IMR-90 (cell line): Measurements from ENCODE around the gene PPM1A. TPM values are rescaled to one million over a fixed set of nuclear protein-coding genes. Genes with fewer than 3 reads are reported as not detected.

Experiments used
- ATAC-seq: fragments of 200-7000 bp; cut with Tn5 transposase; 2 replicates; pipeline ENCODE4 v1.9.1; 2020; ENCODE audit warnings: low read depth, mild to moderate bottlenecking, moderate library complexity
- BruUV-seq: library from RNA; stranded (reverse); fragments of 400-500 nt; replicated peaks from 2 replicates; lab custom pipeline; 2021; lab: Mats Ljungman, UMichigan
- CTCF ChIA-PET: fragments of 300-600 bp; formaldehyde crosslinking; extraction: SDS; loops from one replicate; lab custom pipeline; 2021; ENCODE audit warnings: antibody characterized with exemption; lab: Yijun Ruan, JAX
- POLR2A ChIA-PET: fragments of 300-600 bp; sonication (Branson Sonifier 250); formaldehyde crosslinking; loops from one replicate; lab custom pipeline; 2022; ENCODE audit warnings: antibody characterized with exemption; ENCODE audit not compliant: unreplicated experiment; lab: Charles Lee
- DNase-seq: peaks from one replicate; pipeline ENCODE4 v3.0.0; 2013
- H2AFZ ChIP-seq: replicated peaks from 2 replicates; pipeline ENCODE3; 2013; ENCODE audit warnings: low read length, mild to moderate bottlenecking; ENCODE audit not compliant: poor library complexity
- H2AK5ac ChIP-seq: 2 replicates; pipeline ENCODE4 v1.6.1; 2013; ENCODE audit warnings: low read depth, low read length, inconsistent platforms
- H2AK9ac ChIP-seq: replicated peaks from 2 replicates; pipeline ENCODE3; 2013; ENCODE audit warnings: mild to moderate bottlenecking, low read depth, low read length, moderate library complexity; ENCODE audit not compliant: poor library complexity
- H2BK120ac ChIP-seq: 2 replicates; pipeline ENCODE4 v1.6.1; 2013; ENCODE audit warnings: low read depth, low read length, inconsistent platforms
- H2BK15ac ChIP-seq: 3 replicates; pipeline ENCODE4 v1.6.1; 2013; ENCODE audit warnings: low read depth, low read length, inconsistent platforms
- H2BK20ac ChIP-seq: 2 replicates; pipeline ENCODE4 v1.6.1; 2013; ENCODE audit warnings: low read depth, mild to moderate bottlenecking, inconsistent platforms, low read length, moderate library complexity
- H2BK5ac ChIP-seq: 2 replicates; pipeline ENCODE4 v1.6.1; 2013; ENCODE audit warnings: mild to moderate bottlenecking, low read depth, low read length, inconsistent platforms; ENCODE audit not compliant: poor library complexity, severe bottlenecking
- H3K14ac ChIP-seq: replicated peaks from 2 replicates; pipeline ENCODE4 v1.6.1; 2013; ENCODE audit warnings: low read depth, low read length, inconsistent platforms
- H3K18ac ChIP-seq: 2 replicates; pipeline ENCODE4 v1.6.1; 2013; ENCODE audit warnings: low read depth, low read length, control low read depth
- H3K23ac ChIP-seq: 2 replicates; pipeline ENCODE4 v1.6.1; 2013; ENCODE audit warnings: low read depth, low read length, inconsistent platforms
- H3K27ac ChIP-seq: 2 replicates; pipeline ENCODE4 v1.5.1; 2013; ENCODE audit warnings: mild to moderate bottlenecking, control low read depth, low read length; ENCODE audit not compliant: insufficient read depth
- H3K27me3 ChIP-seq: 2 replicates; pipeline ENCODE4 v1.6.1; 2013; ENCODE audit warnings: low read length; ENCODE audit not compliant: control insufficient read depth, insufficient read depth
- H3K36me3 ChIP-seq: 2 replicates; pipeline ENCODE4 v1.6.1; 2013; ENCODE audit warnings: low read length, mixed read lengths; ENCODE audit not compliant: control insufficient read depth, insufficient read depth
- H3K4ac ChIP-seq: 2 replicates; pipeline ENCODE4 v1.6.1; 2013; ENCODE audit warnings: low read depth, low read length, inconsistent platforms
- H3K4me1 ChIP-seq: 2 replicates; pipeline ENCODE4 v1.6.1; 2013; ENCODE audit warnings: low read length, mixed read lengths; ENCODE audit not compliant: control insufficient read depth, insufficient read depth
- H3K4me2 ChIP-seq: 2 replicates; pipeline ENCODE4 v1.6.1; 2013; ENCODE audit warnings: low read depth, mild to moderate bottlenecking, control low read depth, low read length, moderate library complexity
- H3K4me3 ChIP-seq: 2 replicates; pipeline ENCODE4 v1.5.1; 2013; ENCODE audit warnings: low read depth, mild to moderate bottlenecking, control low read depth, low read length, moderate library complexity; ENCODE audit not compliant: insufficient read depth
- H3K56ac ChIP-seq: 2 replicates; pipeline ENCODE4 v1.6.1; 2013; ENCODE audit warnings: low read length, inconsistent platforms; ENCODE audit not compliant: insufficient read depth; ENCODE audit errors: extremely low read depth
- H3K79me1 ChIP-seq, 2 experiments: 2 replicates each; pipeline ENCODE4 v1.6.1; 2013; ENCODE audit warnings: low read length in 2 of 2, inconsistent platforms in 1 of 2, low read depth in 1 of 2
- H3K9ac ChIP-seq: 2 replicates; pipeline ENCODE4 v1.6.1; 2013; ENCODE audit warnings: low read depth, low read length, control low read depth
- H3K9me1 ChIP-seq: 2 replicates; pipeline ENCODE4 v1.6.1; 2013; ENCODE audit warnings: low read length, inconsistent platforms; ENCODE audit not compliant: insufficient read depth
- H3K9me3 ChIP-seq: 2 replicates; pipeline ENCODE4 v1.6.1; 2013; ENCODE audit warnings: low read length; ENCODE audit not compliant: control insufficient read depth, insufficient read depth
- H4K20me1 ChIP-seq: 2 replicates; pipeline ENCODE4 v1.6.1; 2013; ENCODE audit warnings: low read length, inconsistent platforms; ENCODE audit not compliant: insufficient read depth
- H4K5ac ChIP-seq: 2 replicates; pipeline ENCODE4 v1.6.1; 2013; ENCODE audit warnings: mild to moderate bottlenecking, low read depth, low read length, control low read depth
- H4K8ac ChIP-seq, 2 experiments: 2 replicates each; pipeline ENCODE4 v1.6.1; 2013; ENCODE audit warnings: low read depth in 2 of 2, low read length in 2 of 2, control low read depth in 1 of 2, inconsistent platforms in 1 of 2
- H4K91ac ChIP-seq: 2 replicates; pipeline ENCODE4 v1.6.1; 2013; ENCODE audit warnings: low read depth, low read length, inconsistent platforms; ENCODE audit not compliant: insufficient read depth
- BHLHE40 ChIP-seq: fragments of 150-350 bp; IDR thresholded peaks from 2 replicates; pipeline ENCODE4 v1.6.1; 2016; ENCODE audit warnings: mild to moderate bottlenecking, low read depth, low read length
- CEBPB ChIP-seq: IDR thresholded peaks from 2 replicates; pipeline ENCODE4 v1.6.1; 2012; ENCODE audit warnings: low read depth, low read length, improper control_type of control experiment
- CHD1 ChIP-seq: IDR thresholded peaks from 2 replicates; pipeline ENCODE4 v1.6.1; 2012; ENCODE audit warnings: low read depth, low read length, improper control_type of control experiment
- CTCF ChIP-seq: conservative IDR thresholded peaks from 2 replicates; pipeline ENCODE4 v1.5.1; 2012; ENCODE audit warnings: mild to moderate bottlenecking, low read depth, low read length, improper control_type of control experiment
- ELK1 ChIP-seq: fragments of 150-350 bp; IDR thresholded peaks from 2 replicates; pipeline ENCODE4 v1.6.1; 2016; ENCODE audit warnings: low read depth, mild to moderate bottlenecking, low read length, moderate library complexity, borderline replicate concordance
- FOS ChIP-seq: fragments of 150-350 bp; IDR thresholded peaks from 2 replicates; pipeline ENCODE4 v1.6.1; 2016; ENCODE audit warnings: low read depth, low read length
- MAFK ChIP-seq: IDR thresholded peaks from 2 replicates; pipeline ENCODE4 v1.6.1; 2012; ENCODE audit warnings: low read depth, low read length, improper control_type of control experiment
- MAZ ChIP-seq: IDR thresholded peaks from 2 replicates; pipeline ENCODE4 v1.6.1; 2012; ENCODE audit warnings: low read depth, mild to moderate bottlenecking, low read length, improper control_type of control experiment, moderate library complexity, borderline replicate concordance
- MXI1 ChIP-seq: IDR thresholded peaks from 2 replicates; pipeline ENCODE4 v1.6.1; 2012; ENCODE audit warnings: low read depth, mild to moderate bottlenecking, low read length, moderate library complexity, borderline replicate concordance
- NFE2L2 ChIP-seq: fragments of 150-350 bp; IDR thresholded peaks from 2 replicates; pipeline ENCODE4 v1.6.1; 2016; ENCODE audit warnings: low read depth, mild to moderate bottlenecking, low read length
- POLR2A ChIP-seq: IDR thresholded peaks from 2 replicates; pipeline ENCODE4 v1.6.1; 2012; ENCODE audit warnings: mild to moderate bottlenecking, low read depth, low read length
- RAD21 ChIP-seq: IDR thresholded peaks from 2 replicates; pipeline ENCODE4 v1.6.1; 2012; ENCODE audit warnings: low read length, improper control_type of control experiment
- RCOR1 ChIP-seq: IDR thresholded peaks from 2 replicates; pipeline ENCODE4 v1.6.1; 2012; ENCODE audit warnings: mild to moderate bottlenecking, low read length, improper control_type of control experiment; ENCODE audit not compliant: insufficient replicate concordance
- RFX5 ChIP-seq: IDR thresholded peaks from 2 replicates; pipeline ENCODE4 v1.8.0; 2012; ENCODE audit warnings: low read depth, mild to moderate bottlenecking, low read length, moderate library complexity
- SMC3 ChIP-seq: fragments of 150-350 bp; IDR thresholded peaks from 2 replicates; pipeline ENCODE4 v1.6.1; 2016; ENCODE audit warnings: low read depth, mild to moderate bottlenecking, antibody characterized with exemption, low read length, moderate library complexity
- USF2 ChIP-seq: fragments of 150-350 bp; IDR thresholded peaks from 2 replicates; pipeline ENCODE4 v1.6.1; 2017; ENCODE audit warnings: mild to moderate bottlenecking, antibody characterized with exemption, low read length, low read depth
- WGBS, 2 experiments: methylation state at CpG; one replicate each; pipeline versions ENCODE4 v1.1.5 to v1.1.7; 2013; ENCODE audit warnings: missing lambda C conversion rate in 2 of 2; ENCODE audit not compliant: insufficient read length in 1 of 2; ENCODE audit errors: extremely low coverage in 2 of 2; 5-methylcytosine and 5-hydroxymethylcytosine counted together
- dilution Hi-C: fragments of 300-500 bp; cut with HindIII; formaldehyde crosslinking; loops from one replicate; pipeline ENCODE4 v1.14.3; 2018; ENCODE audit warnings: low sequenced_read_pairs; ENCODE audit not compliant: unreplicated experiment
- in situ Hi-C: fragments of 300-500 bp; cut with MboI; formaldehyde crosslinking; loops from 3 replicates; pipeline ENCODE4 v1.14.3; 2019; ENCODE audit warnings: low sequenced_read_pairs, inconsistent platforms, mixed read lengths
- intact Hi-C: fragments of 100-400 bp; cut with micrococcal nuclease; formaldehyde crosslinking; loops from 2 replicates; pipeline ENCODE4 v1.10.0; 2022
- polyA plus RNA-seq, 3 experiments: library from polyadenylated mRNA; depleted of rRNA; stranded (reverse); fragments of >200 nt; gene quantifications; 2 replicates each; pipeline ENCODE4 v1.2.3, GENCODE V29; 2012; ENCODE audit warnings: low replicate concordance in 1 of 3
- total RNA-seq: library from RNA; depleted of rRNA; stranded (reverse); fragments of >200 nt; gene quantifications from 2 replicates; pipeline ENCODE4 v1.2.3, GENCODE V29; 2012

PPM1A gene
- total and polyA plus RNA-seq, 2 of the 4 experiments (the other 2 are of a cell fraction): 14.3 to 15.1 TPM

GRCh38 chr14:60276347-60276746 lies 27.3 kb downstream of the PPM1A start:
- no TSS peak for BruUV-seq

More at GRCh38 chr14:60276347-60276746, 27.3 kb downstream of the PPM1A start:
- no peak overlapping the region for H2BK15ac ChIP-seq
- H3K79me1 ChIP-seq: peaks cover 28 to 53% of the 10 kb centered on the region in 2 experiments
- no peak overlapping the region for H4K91ac ChIP-seq
- H2BK120ac ChIP-seq: no peak overlapping the region
- no peak for ATAC-seq
- no peaks in the 10 kb centered on the region for H3K27me3 ChIP-seq
- no peak overlapping the region for H2AK9ac ChIP-seq
- no CpG with 5 or more reads among the region's 2 CpGs for WGBS, 2 experiments
- no peak overlapping the region for H3K4ac ChIP-seq
- no peak for DNase-seq
- H4K8ac ChIP-seq: no peak overlapping the region
- CTCF ChIA-PET: interaction anchor here (0.9 kb wide), 1 partner anchor 23 kb away, joined by 3 read pairs; no protein-coding TSS in a partner anchor
- H4K20me1 ChIP-seq: peaks cover 22% of the 10 kb centered on the region
- no peak overlapping the region for H3K4me2 ChIP-seq
- POLR2A ChIA-PET: no interaction called here
- dilution Hi-C loops: no loop called here
- no peak overlapping the region for H4K5ac ChIP-seq
- 0 out of 2 replicates have a peak, but pooled peaks cover 2% of the 10 kb centered on the region for H3K36me3 ChIP-seq
- no peak overlapping the region for H2AFZ ChIP-seq
- H3K14ac ChIP-seq: no peak overlapping the region
- no peak overlapping the region for H3K27ac ChIP-seq
- no peak overlapping the region for H3K4me3 ChIP-seq
- no peaks in the 10 kb centered on the region for H3K9me3 ChIP-seq
- no peak overlapping the region for H2BK20ac ChIP-seq
- H3K56ac ChIP-seq: no peak overlapping the region
- intact Hi-C loops: no loop called here
- H3K9me1 ChIP-seq: peaks cover 3% of the 10 kb centered on the region; the same call in 1 of the 2 replicates
- no peak for TF ChIP-seq RCOR1
- TF ChIP-seq NFE2L2: no peak
- TF ChIP-seq ELK1: no peak
- TF ChIP-seq RFX5: no peak
- TF ChIP-seq CHD1: no peak
- no peak for TF ChIP-seq MAZ
- TF ChIP-seq MAFK: no peak
- no peak for TF ChIP-seq CEBPB
- TF ChIP-seq USF2: no peak
- no peak for TF ChIP-seq CTCF
- TF ChIP-seq RAD21: no peak
- TF ChIP-seq BHLHE40: no peak
- TF ChIP-seq SMC3: no peak
- TF ChIP-seq MXI1: no peak
- TF ChIP-seq FOS: no peak
- no peak for TF ChIP-seq POLR2A
- H3K18ac ChIP-seq: no peak overlapping the region
- H3K9ac ChIP-seq: no peak overlapping the region
- H2AK5ac ChIP-seq: no peak overlapping the region
- no peaks in the 10 kb centered on the region for H3K4me1 ChIP-seq
- H2BK5ac ChIP-seq: no peak overlapping the region
- H3K23ac ChIP-seq: no peak overlapping the region
- in situ Hi-C loops: no loop called here
